HG02798 (cell line): ENCODE data around the gene CAPRIN1.
"Not testable (repeated sequence)": the region's sequence is repeated elsewhere in the genome, so short reads cannot be mapped to it uniquely, and the experiment has no call there.

Source experiments
- ATAC-seq: cut with Tn5 transposase; IDR thresholded peaks from one replicate; pipeline ENCODE4 v1.9.1; 2021; ENCODE audit warnings: mild to moderate bottlenecking; ENCODE audit not compliant: unreplicated experiment, poor library complexity

The CAPRIN1 gene

DNA sequence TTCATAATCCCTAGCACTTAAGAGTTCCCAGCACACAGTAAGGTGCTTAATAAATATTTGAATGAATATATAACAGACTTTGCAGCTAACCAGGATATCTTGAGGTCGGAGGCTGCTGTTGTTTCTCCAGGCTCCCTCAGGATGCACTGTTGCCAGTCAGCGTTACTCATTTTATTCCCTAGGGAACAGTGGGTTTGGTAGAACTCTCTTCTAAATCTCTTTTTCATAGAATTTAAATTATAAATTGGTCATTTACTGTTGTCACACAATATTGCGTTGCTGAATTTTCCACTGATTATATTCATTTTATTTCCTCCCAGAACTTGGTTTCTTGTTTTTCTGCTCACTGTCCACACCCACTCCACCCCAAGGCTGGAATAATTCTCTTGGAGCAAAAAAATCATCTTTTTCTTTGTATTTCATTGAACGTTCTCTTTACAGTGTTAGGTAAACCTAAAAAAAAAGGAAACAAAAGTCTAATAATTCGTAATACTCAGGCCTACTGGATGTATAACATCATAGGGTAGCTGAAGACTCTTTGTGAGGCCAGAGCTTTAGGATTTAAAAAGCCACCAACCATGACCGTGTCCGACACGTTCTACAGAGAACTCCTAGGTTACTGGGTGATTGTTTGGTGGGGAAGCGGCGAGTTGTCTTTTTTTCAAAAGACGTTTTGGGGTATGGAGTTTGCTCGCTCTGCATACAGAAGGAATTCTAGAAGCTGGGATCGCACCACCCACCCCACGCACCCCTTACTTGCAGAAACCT lies 766 bp upstream of the CAPRIN1 start:
- ATAC-seq = no peak

DNA sequence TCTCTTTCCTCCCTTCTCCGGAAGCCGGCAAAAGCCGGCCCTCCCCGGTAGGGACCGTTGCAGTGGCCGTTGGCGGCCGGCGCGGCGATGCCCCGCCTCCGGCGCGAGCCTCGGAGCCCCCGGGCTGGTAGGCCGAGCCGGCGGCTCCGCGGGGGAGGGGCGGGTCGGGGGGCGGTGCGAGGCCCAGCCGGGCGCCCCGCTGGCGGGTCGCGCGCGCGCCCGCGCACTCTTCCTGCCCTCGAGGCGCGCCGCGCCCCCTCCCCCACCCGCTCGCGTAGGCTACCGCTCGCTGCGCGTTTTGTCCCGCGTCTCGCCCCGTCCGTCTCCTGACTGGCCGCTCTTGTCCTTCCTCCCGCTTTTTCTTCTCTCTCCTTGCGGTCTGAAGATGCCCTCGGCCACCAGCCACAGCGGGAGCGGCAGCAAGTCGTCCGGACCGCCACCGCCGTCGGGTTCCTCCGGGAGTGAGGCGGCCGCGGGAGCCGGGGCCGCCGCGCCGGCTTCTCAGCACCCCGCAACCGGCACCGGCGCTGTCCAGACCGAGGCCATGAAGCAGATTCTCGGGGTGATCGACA lies 591 bp downstream of the CAPRIN1 start:
- peak; percentile 61 for ATAC-seq

DNA sequence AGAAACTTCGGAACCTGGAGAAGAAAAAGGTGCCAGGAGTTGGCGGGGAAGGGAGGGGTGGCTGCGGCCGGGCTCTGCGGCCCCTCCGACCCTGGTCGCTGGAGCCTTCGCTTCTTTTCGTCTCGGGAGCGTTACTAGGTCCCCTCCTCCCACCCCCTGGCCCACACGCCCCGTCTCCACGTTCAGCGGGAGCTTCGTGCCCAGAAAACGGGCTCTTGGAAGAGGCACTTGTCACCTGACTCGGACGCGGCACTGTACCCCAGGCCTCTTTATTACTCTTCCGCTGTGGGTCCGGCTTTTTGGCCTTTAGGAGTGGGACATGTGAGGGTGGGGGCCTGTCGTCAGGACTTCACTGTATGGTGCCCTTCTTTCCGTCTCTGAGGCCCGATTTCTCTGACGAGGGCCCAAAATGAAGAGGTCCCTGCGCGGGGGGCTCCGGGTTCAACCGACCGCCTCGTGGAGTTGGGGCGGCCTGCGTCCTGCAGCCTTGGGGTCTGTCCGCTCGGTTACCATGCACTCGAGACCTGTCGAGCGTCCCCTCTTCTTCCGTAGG lies 1.2 kb downstream of the CAPRIN1 start:
- ATAC-seq = peak; percentile 0

DNA sequence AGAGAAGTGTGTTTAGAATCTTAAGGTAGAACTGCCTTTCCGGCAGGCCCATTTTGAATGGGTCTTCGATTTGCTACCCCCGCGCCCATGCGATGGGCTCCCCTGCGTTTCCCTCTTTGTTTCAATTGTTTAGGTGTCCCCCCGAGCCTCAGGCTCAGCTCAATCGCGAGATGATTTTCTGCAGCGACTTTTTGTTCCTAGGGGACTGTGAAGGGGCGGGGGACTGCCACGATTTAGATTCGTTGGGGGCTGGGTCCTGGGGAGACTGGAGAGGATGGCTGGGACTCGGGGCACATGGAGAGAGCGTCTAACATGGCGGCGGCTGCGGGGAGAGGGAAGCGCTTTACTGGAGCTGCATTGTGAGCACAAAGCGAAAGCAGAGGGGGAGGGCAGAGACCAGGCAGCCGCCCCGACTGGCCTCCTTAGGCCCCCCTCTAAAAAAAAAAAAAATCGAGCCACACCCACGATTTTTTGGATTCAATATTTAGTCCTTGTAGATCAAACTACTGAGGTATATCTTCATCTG lies 1.7 kb downstream of the CAPRIN1 start:
- peak; percentile 46 for ATAC-seq

DNA sequence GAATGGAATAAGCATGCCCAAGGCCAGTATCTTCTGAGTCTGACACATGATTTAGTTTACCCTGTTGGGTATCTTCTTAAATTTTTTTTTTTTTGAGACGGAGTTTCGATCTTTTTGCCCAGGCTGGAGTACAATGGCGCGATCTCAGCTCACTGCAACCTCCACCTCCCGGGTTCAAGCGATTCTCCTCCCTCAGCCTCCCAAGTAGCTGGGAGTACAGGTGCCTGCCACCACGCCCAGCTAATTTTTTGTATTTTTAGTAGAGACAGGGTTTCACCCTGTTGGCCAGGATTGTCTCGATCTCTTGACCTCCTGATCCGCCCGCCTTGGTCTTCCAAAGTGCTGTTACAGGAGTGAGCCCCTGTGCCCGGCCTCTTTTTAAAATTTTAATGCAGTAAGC lies 2.8 kb downstream of the CAPRIN1 start:
- ATAC-seq = not testable (repeated sequence)

DNA sequence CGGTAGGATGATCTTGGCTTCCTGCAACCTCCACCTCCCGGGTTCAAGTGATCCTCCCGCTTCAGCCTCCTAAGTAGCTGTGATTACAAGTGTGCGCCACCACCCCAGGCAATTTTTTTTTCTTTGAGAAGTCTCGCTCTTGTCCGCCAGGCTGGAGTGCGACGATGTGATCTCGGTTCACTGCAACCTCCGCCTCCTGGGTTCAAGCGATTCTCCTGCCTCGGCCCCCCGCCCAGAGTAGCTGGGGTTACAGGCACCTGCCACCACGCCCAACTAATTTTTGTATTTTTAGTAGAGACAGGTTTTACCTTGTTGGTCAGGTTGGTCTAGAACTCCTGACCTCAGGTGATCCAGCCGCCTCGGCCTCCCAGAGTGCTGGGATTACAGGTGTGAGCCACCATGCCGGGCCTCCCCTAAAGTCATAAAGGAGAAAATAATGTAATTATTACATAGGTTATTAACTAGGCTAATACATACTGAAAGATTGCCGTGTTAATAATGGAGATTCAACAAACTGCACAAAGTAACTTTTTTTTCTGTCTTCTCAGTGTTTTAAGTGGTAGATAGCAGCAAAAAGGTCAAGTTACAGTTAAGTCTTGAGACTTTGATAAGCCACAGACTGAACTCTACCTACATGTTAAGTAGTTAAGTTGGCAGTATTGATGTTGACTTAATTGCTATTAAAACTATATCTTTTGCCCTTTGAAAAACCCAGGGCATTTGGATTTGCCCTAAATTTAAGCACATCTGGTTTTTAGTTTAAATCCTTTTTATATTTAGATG lies 3.9 kb downstream of the CAPRIN1 start:
- ATAC-seq = no peak

DNA sequence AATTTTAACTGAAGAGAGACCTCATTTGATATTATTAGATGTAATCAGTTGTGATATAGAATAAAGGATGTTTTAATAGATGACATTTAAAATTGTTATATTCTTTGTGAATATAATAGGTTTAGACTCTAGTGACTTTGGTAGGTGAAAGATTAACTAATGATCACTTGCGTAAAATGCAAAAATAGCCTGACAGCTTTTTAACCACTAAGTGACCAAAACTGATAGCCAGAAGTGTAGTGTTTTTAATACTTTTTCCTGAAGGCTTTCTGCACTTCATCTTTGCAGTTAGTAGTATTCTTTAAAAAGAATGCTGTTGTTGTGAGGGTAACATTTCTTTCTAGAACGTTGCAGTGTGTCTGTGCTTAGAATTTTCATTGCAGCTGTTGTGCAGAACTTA lies 5.1 kb downstream of the CAPRIN1 start:
- ATAC-seq = no peak

DNA sequence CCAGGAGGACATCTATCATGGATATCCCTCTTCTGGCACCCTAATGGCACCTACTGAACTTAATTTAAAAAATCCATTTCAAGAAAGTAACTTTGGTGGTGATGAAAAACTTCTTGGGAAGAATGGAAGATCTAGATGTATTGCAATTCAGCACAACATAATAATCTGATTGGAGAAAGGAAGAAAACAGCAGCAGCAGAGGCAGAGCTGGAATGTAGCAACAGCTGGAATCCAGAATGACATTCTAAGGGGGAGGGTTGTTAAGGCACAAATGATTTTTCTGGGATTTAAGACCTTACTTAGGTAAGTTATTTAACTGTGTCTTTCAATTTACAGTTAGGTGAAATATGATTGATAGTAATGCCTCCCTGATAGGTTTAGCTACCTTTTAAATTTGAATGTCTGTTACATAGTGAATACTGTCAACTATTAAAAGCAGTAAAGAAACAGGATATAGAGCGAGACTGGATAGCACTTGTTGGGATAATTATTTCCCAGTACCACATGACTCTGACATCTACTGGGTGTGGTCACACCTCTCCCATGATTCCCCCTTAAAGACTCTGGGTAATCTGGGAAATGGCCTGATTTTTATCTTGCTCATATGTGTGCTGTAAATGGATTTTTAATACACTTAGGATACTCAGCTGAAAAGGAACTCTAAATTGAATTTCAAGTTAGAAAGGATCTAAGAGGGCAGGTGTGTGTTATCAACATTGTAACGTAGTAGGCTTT lies 11.7 kb downstream of the CAPRIN1 start:
- no peak for ATAC-seq

DNA sequence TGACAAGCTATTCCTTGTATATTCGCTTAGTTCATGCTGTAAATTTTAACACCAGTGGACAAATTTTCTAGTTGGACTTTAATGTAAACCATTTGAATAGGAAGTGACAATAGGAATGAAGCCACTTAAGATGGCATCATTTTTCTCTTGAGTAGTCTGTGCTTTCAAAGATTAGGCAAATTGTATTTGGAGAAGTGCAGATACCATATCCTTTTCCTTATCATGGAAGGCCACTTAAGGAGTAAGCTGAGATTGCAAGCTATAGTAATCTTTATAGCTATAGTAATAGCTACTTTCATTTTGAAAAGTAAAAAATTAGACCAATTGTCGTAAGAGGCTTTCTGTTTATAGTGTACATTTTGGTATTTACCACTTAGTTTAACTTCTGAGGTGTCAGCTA lies 12.8 kb downstream of the CAPRIN1 start:
- ATAC-seq = no peak

DNA sequence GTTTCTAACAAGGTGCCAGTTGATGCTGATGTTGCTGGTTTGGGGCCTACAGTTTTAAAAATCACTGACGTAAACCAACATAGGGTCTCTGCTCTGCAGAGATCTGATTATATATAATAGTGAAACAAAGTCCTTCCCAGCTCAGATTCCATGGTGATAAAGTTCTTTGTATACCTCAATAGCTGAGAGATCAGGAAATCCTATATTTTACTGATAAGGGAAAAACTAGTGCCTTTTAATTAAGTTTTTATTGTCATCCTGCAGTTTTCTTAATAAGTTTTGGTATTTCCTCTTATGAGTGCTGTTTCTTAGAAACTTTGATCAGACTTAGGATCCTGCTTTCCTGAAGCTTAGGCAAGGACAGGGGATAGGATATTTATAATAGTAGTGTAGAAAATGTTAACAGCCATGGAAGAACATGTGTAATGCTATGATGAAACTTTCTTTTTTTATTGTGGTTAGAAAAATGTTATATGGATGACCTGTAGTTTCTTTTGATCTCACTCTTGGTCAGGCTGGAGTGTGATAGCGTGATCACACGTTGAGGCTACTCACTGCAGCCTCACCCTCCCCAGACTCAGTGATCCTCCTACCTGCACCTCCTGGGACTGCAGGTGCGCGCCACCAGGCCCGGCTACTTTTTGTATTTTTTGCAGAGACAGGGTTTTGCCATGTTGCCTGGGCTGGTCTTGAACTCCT lies 14.1 kb downstream of the CAPRIN1 start:
- no peak for ATAC-seq

DNA sequence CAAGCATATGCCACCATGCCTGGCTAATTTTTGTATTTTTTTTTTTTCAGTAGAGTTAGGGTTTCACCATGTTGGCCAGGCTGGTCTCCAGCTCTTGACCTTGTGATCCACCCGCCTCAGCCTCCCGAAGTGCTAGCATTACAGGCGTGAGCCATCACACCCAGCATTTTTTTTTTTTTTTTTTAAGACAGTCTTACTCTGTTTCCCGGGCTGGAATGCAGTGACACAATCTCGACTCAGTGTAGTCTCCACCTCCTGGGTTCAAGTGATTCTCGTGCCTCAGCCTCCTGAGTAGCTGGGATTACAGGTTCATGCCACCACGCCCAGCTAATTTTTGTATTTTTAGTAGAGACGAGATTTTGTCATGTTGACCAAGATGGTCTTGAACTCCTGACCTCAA lies 15.2 kb downstream of the CAPRIN1 start:
- not testable (repeated sequence) for ATAC-seq

DNA sequence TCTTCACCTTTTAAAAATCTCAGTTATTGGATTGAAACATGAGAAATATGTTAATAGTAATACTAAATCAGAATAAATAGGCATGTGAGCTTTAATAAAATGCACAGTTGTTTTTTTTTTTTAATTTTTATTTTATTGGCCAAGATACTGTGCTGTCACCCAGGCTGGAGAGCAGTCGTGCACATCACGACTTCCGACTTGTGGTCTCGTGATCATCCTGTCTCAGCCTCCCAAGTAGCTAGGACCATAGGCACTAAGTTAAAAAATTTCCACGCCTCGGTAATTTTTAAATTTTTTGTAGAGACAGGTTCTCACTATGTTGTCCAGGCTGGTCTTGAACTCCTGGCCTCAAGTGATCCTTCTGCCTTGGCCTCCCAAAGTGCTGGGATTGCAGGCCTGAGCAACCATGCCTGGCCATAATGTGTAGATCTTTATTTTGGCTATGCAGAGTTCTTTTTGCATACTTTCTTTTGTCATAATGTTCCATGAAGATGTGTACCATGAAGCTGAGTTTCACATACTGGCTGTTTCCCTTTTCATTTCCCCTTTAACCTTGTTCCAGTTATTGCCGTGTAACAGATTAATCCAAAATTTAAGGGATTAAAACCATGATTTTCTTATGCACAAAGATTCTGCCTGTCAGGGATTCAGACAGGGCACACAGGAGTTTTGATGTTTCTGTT lies 16.0 kb downstream of the CAPRIN1 start:
- ATAC-seq = no peak

DNA sequence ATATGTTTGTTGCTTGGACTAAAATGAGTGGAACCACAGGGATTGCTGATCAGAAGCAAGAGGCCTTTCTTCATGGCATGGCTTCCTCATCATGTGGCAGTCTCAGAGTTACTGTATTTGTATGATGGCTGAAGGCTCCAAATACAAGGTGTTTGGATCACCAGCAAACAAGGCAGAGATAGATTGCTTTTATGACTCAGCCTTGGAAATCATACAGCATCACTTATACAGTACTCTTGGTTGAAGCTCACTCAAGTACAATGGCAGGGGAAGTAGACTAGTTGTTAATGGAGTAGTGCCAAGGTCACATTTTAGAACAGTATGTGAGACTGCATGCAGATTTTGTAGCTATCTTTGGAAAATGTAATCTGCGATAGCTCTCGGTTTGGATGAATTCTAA lies 16.6 kb downstream of the CAPRIN1 start:
- ATAC-seq = no peak

DNA sequence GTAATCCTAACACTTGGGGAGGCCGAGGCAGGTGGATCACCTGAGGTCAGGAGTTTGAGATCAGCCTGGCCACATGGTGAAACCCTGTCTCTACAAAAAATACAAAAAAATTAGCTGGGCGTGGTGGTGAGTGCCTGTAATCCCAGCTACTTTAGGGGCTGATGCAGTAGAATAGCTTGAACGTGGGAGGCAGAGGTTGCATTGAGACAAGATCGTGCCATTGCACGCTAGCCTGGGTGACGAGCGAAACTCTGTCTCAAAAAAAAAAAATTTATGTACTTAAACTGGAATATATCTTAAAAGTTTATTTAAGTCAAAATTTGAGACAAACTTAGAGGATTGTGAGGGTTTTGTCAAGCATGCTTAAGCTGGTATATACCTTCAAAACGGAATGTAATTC lies 19.8 kb downstream of the CAPRIN1 start:
- not testable (repeated sequence) for ATAC-seq

DNA sequence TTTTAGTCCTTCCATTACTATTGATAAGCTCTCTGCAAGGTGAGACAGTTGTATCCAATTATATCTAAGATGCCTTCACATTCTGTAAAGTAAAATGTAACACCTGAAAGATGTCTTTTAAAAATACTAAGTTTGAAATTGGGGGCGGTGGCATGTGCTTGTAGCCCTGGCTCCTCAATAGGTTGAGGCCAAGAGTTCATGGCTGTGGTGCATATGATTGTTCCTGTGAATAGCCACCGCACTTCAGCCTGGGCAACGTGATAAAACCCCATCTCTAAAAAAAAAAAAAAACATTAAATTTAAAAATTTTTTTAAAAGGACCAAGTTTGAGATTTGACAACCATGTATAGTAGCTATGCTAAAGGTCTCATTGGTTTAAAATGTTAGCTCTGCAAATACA lies 20.5 kb downstream of the CAPRIN1 start:
- ATAC-seq = no peak

DNA sequence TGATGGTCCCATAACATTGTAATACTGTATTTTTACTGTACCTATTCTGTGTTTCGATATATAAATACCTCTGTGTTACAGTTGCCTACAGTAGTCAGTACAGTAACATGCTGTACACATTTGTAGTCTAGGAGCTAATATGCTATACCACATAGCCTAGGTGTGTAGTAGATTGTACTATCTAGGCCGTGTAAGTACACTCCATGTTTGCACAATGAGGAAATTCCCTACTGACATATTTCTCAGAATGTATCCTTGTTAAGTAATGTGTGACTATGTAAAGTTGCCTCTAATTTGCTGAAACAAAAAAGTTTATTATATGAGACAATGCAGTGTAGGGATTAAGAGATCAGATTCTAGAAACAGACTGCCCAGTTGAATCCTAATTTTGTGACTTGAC lies 21.3 kb downstream of the CAPRIN1 start:
- ATAC-seq = no peak

DNA sequence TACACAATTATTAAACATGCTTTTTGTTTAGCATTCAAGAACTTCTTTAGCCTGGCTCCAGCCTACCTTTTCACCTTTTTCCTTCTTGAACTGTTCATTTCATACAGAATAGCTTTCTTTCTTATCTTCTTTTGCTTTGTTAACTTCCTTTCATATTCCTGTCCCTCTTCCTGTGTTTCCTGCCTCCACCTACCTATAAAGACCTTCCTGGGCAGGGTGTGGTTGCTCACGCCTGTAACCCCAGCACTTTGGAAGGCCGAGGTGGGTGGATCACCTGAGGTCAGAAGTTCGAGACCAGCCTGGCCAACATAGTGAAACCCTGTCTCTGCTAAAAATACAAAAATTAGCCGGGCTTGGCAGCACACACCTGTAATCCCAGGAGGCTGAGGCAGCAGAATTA lies 22.9 kb downstream of the CAPRIN1 start:
- ATAC-seq = no peak

DNA sequence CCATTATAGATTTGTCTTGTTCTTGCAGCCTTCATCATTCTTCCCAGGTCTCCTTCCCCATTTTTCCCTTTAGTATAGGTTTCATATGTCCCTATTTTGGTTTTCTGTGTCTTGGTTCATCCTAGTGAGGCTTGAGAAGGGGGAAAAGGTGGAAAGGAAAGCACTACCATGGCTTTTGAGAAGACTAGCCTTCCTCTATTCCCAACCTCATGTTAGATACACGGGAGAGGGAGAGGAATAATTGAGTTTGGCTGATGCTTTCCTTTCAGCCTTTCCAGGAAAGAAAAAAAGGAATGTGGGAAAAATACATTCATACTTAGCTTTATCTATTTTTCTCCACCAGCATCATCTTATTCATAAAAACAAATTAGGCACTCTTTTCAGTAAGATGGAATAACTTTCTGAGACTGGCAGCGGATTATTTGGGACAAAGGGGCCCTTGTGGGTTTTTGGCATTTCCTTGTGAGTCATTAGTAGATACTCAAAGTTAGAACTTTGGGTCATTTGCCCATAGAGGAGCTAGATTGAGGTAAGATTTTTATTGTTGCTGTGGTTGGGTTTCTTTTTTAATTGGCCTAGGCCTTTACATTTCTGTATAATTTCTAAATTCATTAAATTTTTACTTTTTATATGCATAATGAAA lies 23.8 kb downstream of the CAPRIN1 start:
- ATAC-seq = no peak

DNA sequence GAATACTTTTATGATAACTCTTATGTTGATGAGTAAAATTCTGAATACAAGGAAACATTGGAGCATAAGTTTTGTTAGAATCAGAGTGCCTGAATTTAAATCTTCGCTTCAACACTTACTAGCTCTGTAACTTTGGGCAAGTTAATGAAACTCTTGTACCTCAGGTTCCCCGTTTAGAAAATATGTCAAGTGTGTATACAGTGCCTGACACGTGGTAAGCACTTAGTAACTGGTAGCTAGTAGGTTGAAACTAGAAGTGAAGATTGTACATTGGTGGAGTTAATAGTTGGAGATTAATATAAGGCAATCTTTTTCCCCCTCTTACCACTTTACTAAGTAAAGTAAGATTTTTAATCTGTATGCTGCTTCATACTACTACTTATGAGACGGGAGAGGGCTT lies 29.1 kb downstream of the CAPRIN1 start:
- no peak for ATAC-seq
